Mononuclear cell (primary cell): ENCODE measurements around the gene CTIF. TPM values are rescaled to one million over a fixed set of nuclear protein-coding genes. Genes with fewer than 3 reads are reported as not detected.

ENCODE experiments used
- H3K27me3 ChIP-seq: 2 replicates; pipeline ENCODE4 v1.6.0; 2011; ENCODE audit warnings: low read length, control low read depth; ENCODE audit not compliant: insufficient read depth
- H3K4me1 ChIP-seq: 2 replicates; pipeline ENCODE4 v1.5.1; 2011; ENCODE audit warnings: mild to moderate bottlenecking, low read length, control low read depth; ENCODE audit not compliant: insufficient read depth
- H3K4me3 ChIP-seq: 2 replicates; pipeline ENCODE4 v1.5.1; 2011; ENCODE audit warnings: mild to moderate bottlenecking, low read length, moderate library complexity
- H3K9me3 ChIP-seq: 2 replicates; pipeline ENCODE4 v1.5.1; 2011; ENCODE audit warnings: low read depth, mild to moderate bottlenecking, control low read depth, low read length
- total RNA-seq: library from RNA; depleted of rRNA; stranded (reverse); fragments of >200 nt; gene quantifications from one replicate; pipeline ENCODE4 v1.2.3, GENCODE V29; 2012

CTIF gene
- total RNA-seq, 1 donor, result 2.7 TPM

- Histone ChIP-seq H3K9me3 (no peaks in the 10 kb centered on the region), H3K4me3 (no peak overlapping the region), H3K27me3 (no peaks in the 10 kb centered on the region), H3K4me1 (peaks cover 31% of the 10 kb centered on the region)
Observed at GRCh38 chr18:48818329-48819254, 279.8 kb downstream of the CTIF start.

DNA sequence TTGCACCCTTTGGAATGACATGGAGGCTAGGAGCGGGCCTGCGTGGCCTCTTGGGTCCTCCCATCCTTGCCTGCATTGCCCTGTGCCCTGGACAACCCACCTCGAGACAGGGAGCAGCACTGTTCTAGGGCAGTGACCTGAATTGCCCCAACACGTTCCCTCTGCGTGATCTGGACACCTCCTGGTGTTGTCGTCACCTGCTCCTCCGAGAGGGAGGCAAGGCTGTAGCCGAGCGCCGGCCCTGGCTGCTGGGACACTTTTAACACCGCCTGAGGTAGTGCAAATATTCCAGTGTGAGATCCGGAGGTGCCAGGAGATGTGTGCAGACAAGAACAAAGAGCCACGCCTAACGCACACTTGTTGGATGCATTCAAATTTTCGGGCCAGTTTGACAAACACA, 280.4 kb downstream of the CTIF start:
- Histone ChIP-seq H3K27me3 (no peaks in the 10 kb centered on the region), H3K4me1 (peaks cover 24% of the 10 kb centered on the region), H3K9me3 (no peaks in the 10 kb centered on the region), H3K4me3 (no peak overlapping the region)

- no peaks in the 10 kb centered on the region for H3K27me3 ChIP-seq
- H3K4me3 ChIP-seq, result no peak overlapping the region
- H3K4me1 ChIP-seq, result peaks cover 17% of the 10 kb centered on the region
- no peaks in the 10 kb centered on the region for H3K9me3 ChIP-seq
Observed at GRCh38 chr18:48819781-48820482, 281.1 kb downstream of the CTIF start.

- no peak overlapping the region for H3K4me3 ChIP-seq
- peaks cover 10% of the 10 kb centered on the region for H3K4me1 ChIP-seq
- no peaks in the 10 kb centered on the region for H3K27me3 ChIP-seq
- H3K9me3 ChIP-seq, result no peaks in the 10 kb centered on the region
Observed at GRCh38 chr18:48820483-48821250, 281.8 kb downstream of the CTIF start.

DNA sequence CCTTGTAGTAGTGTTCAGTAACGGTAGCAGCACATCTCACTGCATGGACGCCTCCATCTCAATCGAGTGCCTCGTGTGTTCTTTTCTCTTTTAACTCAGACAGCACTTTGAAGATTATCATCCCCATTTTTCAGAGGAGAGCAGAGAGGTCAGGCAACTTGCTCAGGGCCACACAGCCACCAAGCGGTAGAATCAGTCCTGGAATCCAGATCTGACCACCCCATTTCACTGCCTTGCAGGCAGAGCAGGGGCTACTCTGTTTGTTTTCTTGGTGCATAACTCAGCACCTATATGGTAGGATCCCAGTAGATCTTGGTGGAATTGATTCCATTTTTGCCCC, 282.4 kb downstream of the CTIF start:
- Histone ChIP-seq H3K9me3 (no peaks in the 10 kb centered on the region), H3K4me1 (peaks cover 7% of the 10 kb centered on the region), H3K4me3 (no peak overlapping the region), H3K27me3 (no peaks in the 10 kb centered on the region)

DNA sequence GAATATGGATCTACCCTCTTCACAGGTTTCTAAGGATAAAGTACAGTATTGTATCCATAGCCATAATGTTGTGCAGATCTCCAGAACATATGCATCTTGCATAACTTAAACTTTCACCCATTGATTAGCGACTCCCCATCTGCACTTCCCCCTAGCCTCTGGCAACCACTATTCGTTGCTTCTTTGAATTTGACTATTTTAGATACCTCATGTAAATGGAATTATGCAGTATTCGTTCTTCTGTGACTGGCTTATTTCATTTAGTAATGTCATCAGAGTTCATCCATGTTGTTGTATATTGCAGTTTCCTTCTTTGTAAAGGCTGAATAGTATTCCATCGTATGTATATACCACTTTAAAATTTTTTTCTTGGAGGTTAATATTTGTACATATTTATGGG, 283.0 kb downstream of the CTIF start:
- Histone ChIP-seq H3K4me3 (no peak overlapping the region), H3K4me1 (peaks cover 7% of the 10 kb centered on the region), H3K9me3 (no peaks in the 10 kb centered on the region), H3K27me3 (no peaks in the 10 kb centered on the region)

GRCh38 chr18:48824231-48824970, 285.6 kb downstream of the CTIF start:
- Histone ChIP-seq H3K4me1 (peaks cover 7% of the 10 kb centered on the region), H3K27me3 (no peaks in the 10 kb centered on the region), H3K4me3 (no peak overlapping the region), H3K9me3 (no peaks in the 10 kb centered on the region)

DNA sequence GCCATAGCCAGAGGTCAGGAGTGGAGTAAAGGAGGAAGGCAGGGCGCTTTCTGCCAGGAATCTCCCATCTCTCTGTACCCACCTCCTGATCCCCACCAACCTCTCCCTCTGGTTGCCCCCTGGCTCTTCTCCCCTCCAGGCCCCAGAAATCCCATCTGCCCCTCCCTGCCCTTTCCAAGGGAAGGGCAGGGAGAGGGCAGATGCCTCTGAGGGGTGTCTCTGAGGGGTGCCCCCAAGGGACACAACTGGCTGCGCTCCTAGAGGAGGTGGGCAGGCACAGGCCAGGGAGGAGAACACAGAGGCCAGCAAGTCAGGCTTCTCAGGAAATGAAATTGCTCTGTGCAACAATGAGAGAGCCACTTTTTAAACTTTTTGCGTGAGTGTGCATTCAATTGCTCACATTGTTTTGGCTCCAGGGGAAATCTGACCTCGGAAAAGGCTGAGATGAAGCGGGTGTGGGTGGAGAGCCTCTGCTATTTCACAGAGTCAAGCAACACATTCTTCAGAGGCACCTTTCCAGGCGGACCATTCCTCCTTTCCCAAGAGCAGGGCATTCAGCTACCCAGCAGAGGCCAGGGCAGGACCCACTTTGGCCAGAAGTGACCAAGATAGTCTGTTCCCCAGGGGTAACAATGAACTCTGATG, 286.4 kb downstream of the CTIF start:
- no peaks in the 10 kb centered on the region for H3K9me3 ChIP-seq
- H3K27me3 ChIP-seq, result no peaks in the 10 kb centered on the region
- peaks cover 10% of the 10 kb centered on the region for H3K4me1 ChIP-seq
- H3K4me3 ChIP-seq, result no peak overlapping the region

- Histone ChIP-seq H3K4me1 (peaks cover 5% of the 10 kb centered on the region), H3K27me3 (no peaks in the 10 kb centered on the region), H3K9me3 (no peaks in the 10 kb centered on the region), H3K4me3 (no peak overlapping the region)
Observed at GRCh38 chr18:48826271-48826670, 287.4 kb downstream of the CTIF start.

GRCh38 chr18:48826806-48827205, 288.0 kb downstream of the CTIF start:
- H3K9me3 ChIP-seq, result no peaks in the 10 kb centered on the region
- peaks cover 4% of the 10 kb centered on the region for H3K4me1 ChIP-seq
- H3K4me3 ChIP-seq, result no peak overlapping the region
- no peaks in the 10 kb centered on the region for H3K27me3 ChIP-seq

DNA sequence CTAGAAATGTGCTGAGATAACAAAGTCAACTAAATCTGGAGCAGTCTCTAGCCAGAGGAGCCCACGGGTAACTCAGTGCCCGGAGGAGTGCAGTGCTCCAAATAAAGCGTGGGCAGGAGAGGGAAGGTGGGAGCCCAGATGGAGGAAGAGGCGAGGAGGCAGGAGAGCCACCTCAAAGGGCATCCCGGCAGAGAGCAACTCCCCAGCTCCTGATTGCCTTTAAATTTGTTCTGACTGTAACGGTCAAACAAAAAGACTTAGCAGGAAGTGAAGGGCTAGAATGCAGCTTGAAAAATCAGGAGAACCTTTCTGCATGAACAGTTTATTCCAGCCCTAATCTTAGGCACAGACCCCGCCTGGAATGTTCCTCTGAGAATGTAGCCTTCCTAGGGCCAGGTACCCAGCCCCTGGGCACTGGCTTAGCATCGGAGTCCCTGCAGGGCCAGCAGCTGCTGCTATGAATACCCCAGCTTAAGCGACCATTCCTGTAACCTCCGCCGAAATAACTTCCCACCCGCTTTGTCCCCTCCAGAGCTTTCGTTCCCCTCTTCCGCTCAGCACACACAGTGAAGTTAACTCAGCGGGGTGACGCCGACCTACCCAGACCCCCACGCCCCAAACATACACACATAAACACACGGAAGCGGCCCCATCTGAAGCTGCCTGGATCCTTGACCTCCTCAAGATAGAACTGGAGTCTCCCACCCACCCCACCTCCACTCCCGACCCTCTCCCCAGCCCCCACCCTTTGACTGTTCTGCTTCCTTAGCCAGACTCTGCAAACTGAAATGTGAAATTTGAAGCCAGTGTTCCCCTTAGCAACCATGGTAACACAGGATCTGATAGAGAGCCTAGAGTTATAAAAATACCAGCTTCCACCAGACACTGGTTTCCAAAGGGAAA, 288.7 kb downstream of the CTIF start:
- no peaks in the 10 kb centered on the region for H3K27me3 ChIP-seq
- H3K4me1 ChIP-seq, result peaks cover 12% of the 10 kb centered on the region
- H3K9me3 ChIP-seq, result no peaks in the 10 kb centered on the region
- no peak overlapping the region for H3K4me3 ChIP-seq

DNA sequence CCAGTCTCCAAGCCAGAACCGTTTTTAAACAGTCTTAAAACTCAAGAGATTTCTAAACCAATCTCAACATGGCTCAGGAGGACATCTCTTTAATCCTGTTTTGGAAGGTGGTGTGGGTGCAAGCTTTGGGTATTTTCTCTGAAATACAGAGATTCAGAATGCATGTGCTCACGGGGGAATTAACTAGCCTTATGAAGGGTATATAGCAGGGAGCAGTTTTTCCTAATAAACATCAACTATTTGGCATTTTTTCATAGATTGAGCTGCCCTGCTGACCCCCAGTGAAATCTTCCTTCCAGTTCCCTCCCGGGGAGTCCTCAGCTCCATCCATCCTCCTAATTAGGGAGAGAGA, 289.3 kb downstream of the CTIF start:
- Histone ChIP-seq H3K4me3 (no peak overlapping the region), H3K4me1 (peaks cover 18% of the 10 kb centered on the region)

DNA sequence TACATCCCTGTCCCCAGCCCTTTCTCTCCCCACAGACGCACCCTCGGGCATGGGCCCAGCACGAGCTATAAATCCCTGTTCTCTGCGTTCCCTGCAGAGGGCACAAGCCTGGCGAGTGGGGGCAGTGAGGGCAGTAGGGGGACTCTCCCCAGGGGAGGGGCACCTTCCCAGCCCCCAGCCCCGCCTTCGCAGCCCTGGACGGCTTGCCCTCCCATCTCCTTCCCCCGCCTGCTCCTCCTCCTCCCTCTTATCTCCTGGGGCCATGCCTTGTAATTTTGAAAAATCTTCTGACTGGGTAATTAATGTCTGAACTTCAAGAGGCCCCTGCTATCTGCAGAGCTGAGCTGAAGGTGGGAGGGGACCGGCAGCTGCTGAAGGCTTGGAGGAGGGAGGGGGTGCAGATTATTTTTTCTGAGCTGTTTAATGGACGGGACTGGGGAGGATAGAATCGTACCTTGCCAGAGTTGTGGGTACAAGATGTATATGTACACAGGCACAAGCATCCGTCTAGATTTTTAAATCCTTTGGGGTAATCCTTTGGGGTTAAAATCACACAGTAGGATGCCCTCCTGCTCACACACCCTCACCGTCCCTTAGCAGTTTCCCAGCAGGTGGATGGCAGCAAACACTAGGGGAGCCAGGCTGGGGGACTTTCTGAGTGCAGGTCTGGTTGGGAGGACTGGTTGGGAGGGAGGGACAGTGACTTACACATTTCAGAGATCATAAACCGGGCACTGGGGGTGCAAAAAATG, 290.0 kb downstream of the CTIF start:
- Histone ChIP-seq H3K4me1 (peaks cover 25% of the 10 kb centered on the region), H3K9me3 (no peaks in the 10 kb centered on the region), H3K27me3 (no peaks in the 10 kb centered on the region), H3K4me3 (no peak overlapping the region)

More for the DNA sequence above, 289.3 kb downstream of the CTIF start:
- Histone ChIP-seq H3K27me3 (no peaks in the 10 kb centered on the region), H3K9me3 (no peaks in the 10 kb centered on the region)
